ENCODE measurements around the gene ZNF423. TPM values are rescaled to one million over a fixed set of nuclear protein-coding genes. Genes with fewer than 3 reads are reported as not detected.

ZNF423 gene
- total and polyA plus RNA-seq, 2 experiments from 2014 or later = 14.9 to 41.8 TPM

DNA sequence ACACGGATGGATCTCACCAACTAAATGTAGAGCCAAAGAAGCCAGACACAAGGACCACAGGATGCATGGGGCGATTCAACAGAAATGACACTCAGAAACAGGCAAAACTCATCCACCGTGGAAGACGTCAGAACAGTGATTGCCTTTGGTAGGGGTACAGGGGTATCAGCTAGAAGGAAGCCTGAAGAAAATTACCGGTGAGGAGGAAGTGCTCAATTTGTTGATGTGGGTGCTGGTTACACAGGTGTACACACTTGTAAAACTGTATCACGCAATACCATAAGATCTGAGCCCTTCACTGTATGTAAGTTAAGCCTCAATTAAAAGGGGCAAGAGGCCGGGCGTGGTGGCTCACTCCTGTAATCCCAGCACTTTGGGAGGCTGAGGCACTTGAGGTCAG is 256.2 kb downstream of the ZNF423 start:
- peaks cover 8% of the 10 kb centered on the region for H3K27me3 Mint-ChIP-seq (ENCODE audit: insufficient read depth, low read depth, poor library complexity)
- peaks cover 48% of the 10 kb centered on the region for H3K4me1 Mint-ChIP-seq
- H2AFZ ChIP-seq = no peak overlapping the region
- peaks cover 18% of the 10 kb centered on the region for H3K4me1 ChIP-seq (ENCODE audit: insufficient read depth)
- no peak overlapping the region for H3K4me3 Mint-ChIP-seq
- H3K36me3 Mint-ChIP-seq (ENCODE audit: low read depth) = no peaks in the 10 kb centered on the region
- no peaks in the 10 kb centered on the region for H3K36me3 ChIP-seq (ENCODE audit: insufficient read depth)
- H3K4me3 ChIP-seq = no peak overlapping the region
- TF ChIP-seq, protein P1, sequence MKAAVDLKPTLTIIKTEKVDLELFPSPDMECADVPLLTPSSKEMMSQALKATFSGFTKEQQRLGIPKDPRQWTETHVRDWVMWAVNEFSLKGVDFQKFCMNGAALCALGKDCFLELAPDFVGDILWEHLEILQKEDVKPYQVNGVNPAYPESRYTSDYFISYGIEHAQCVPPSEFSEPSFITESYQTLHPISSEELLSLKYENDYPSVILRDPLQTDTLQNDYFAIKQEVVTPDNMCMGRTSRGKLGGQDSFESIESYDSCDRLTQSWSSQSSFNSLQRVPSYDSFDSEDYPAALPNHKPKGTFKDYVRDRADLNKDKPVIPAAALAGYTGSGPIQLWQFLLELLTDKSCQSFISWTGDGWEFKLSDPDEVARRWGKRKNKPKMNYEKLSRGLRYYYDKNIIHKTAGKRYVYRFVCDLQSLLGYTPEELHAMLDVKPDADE (IDR thresholded peaks at IDR 0.05) = no peak
- TF ChIP-seq NANOG (IDR thresholded peaks at IDR 0.05; ENCODE audit: borderline replicate concordance) = no peak
- TF ChIP-seq ZNF114 (CRISPR knock-in tag; IDR thresholded peaks at IDR 0.05) = no peak
- no peak for TF ChIP-seq EZH2 (IDR thresholded peaks at IDR 0.05; ENCODE audit: low read depth, unreplicated experiment)
- TF ChIP-seq CREB1 (CRISPR knock-in tag; IDR thresholded peaks at IDR 0.05; ENCODE audit: low read depth) = no peak
- TF ChIP-seq ZNF331 (CRISPR knock-in tag; IDR thresholded peaks at IDR 0.05; ENCODE audit: low read depth) = no peak
- no peak for TF ChIP-seq STAT1 (IDR thresholded peaks at IDR 0.05; ENCODE audit: unreplicated experiment)
- TF ChIP-seq, protein P2, sequence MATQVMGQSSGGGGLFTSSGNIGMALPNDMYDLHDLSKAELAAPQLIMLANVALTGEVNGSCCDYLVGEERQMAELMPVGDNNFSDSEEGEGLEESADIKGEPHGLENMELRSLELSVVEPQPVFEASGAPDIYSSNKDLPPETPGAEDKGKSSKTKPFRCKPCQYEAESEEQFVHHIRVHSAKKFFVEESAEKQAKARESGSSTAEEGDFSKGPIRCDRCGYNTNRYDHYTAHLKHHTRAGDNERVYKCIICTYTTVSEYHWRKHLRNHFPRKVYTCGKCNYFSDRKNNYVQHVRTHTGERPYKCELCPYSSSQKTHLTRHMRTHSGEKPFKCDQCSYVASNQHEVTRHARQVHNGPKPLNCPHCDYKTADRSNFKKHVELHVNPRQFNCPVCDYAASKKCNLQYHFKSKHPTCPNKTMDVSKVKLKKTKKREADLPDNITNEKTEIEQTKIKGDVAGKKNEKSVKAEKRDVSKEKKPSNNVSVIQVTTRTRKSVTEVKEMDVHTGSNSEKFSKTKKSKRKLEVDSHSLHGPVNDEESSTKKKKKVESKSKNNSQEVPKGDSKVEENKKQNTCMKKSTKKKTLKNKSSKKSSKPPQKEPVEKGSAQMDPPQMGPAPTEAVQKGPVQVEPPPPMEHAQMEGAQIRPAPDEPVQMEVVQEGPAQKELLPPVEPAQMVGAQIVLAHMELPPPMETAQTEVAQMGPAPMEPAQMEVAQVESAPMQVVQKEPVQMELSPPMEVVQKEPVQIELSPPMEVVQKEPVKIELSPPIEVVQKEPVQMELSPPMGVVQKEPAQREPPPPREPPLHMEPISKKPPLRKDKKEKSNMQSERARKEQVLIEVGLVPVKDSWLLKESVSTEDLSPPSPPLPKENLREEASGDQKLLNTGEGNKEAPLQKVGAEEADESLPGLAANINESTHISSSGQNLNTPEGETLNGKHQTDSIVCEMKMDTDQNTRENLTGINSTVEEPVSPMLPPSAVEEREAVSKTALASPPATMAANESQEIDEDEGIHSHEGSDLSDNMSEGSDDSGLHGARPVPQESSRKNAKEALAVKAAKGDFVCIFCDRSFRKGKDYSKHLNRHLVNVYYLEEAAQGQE (IDR thresholded peaks at IDR 0.05; ENCODE audit: unreplicated experiment) = no peak
- no peaks in the 10 kb centered on the region; the same call in 1 of the 2 replicates for H3K79me2 ChIP-seq (replicated peaks; ENCODE audit: insufficient read depth)
- no peak overlapping the region for H3K4me2 ChIP-seq
- DNase-seq (ENCODE audit: low spot score) (no peak), ATAC-seq (no peak)
- H3F3A ChIP-seq (replicated peaks; ENCODE audit: low read depth) = no peaks in the 10 kb centered on the region
- no peaks in the 10 kb centered on the region for H3K9me3 Mint-ChIP-seq
- 0 out of 2 replicates have a peak, but pooled peaks cover 3% of the 10 kb centered on the region for H4K20me1 ChIP-seq (replicated peaks; ENCODE audit: insufficient read depth)
- H3K27me3 ChIP-seq (ENCODE audit: insufficient read depth) = no peaks in the 10 kb centered on the region
- no peaks in the 10 kb centered on the region for H3K9me2 ChIP-seq (ENCODE audit: insufficient read depth)
- H3K27ac Mint-ChIP-seq = no peak overlapping the region
- H3K27ac ChIP-seq (ENCODE audit: low read depth) = no peak overlapping the region

DNA sequence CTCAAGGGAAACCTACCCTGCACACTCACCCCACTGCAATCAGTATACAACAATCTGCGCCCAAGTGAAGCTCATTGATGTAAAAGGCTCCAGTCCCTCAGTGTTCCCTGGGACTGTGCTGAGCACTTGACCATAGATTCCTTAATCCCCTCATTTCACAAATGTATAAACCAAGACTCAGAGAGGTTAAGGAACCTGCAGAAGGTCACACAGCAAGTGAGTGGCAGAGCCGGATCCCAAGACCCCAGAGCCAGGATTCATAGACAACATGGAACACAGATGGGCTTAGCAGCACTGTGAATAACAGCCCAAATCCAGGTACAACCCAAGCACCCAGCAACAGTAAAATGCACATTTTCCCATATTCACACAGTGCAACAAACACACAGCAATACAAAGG is 256.6 kb downstream of the ZNF423 start:
- Mint-ChIP-seq H3K27me3 (ENCODE audit: insufficient read depth, low read depth, poor library complexity) (peaks cover 8% of the 10 kb centered on the region), H3K4me1 (peaks cover 53% of the 10 kb centered on the region), H3K27ac (no peak overlapping the region), H3K4me3 (no peak overlapping the region), H3K9me3 (no peaks in the 10 kb centered on the region), H3K36me3 (ENCODE audit: low read depth) (no peaks in the 10 kb centered on the region)
- H3K4me2 ChIP-seq = no peak overlapping the region
- ATAC-seq (no peak), DNase-seq (ENCODE audit: low spot score) (no peak)
- TF ChIP-seq, protein P3, sequence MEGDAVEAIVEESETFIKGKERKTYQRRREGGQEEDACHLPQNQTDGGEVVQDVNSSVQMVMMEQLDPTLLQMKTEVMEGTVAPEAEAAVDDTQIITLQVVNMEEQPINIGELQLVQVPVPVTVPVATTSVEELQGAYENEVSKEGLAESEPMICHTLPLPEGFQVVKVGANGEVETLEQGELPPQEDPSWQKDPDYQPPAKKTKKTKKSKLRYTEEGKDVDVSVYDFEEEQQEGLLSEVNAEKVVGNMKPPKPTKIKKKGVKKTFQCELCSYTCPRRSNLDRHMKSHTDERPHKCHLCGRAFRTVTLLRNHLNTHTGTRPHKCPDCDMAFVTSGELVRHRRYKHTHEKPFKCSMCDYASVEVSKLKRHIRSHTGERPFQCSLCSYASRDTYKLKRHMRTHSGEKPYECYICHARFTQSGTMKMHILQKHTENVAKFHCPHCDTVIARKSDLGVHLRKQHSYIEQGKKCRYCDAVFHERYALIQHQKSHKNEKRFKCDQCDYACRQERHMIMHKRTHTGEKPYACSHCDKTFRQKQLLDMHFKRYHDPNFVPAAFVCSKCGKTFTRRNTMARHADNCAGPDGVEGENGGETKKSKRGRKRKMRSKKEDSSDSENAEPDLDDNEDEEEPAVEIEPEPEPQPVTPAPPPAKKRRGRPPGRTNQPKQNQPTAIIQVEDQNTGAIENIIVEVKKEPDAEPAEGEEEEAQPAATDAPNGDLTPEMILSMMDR (conservative IDR thresholded peaks at IDR 0.05; ENCODE audit: low read depth in 2 of 2) = no peak
- H2AFZ ChIP-seq = no peak overlapping the region
- H3K4me3 ChIP-seq = no peak overlapping the region
- H4K20me1 ChIP-seq (replicated peaks; ENCODE audit: insufficient read depth) = 0 out of 2 replicates have a peak, but pooled peaks cover 3% of the 10 kb centered on the region
- no peaks in the 10 kb centered on the region for H3K27me3 ChIP-seq (ENCODE audit: insufficient read depth)
- H3K79me2 ChIP-seq (replicated peaks; ENCODE audit: insufficient read depth) = no peaks in the 10 kb centered on the region; the same call in 1 of the 2 replicates
- H3F3A ChIP-seq (replicated peaks; ENCODE audit: low read depth) = no peaks in the 10 kb centered on the region
- H3K27ac ChIP-seq (ENCODE audit: low read depth) = no peak overlapping the region
- H3K9me2 ChIP-seq (ENCODE audit: insufficient read depth) = no peaks in the 10 kb centered on the region
- H3K36me3 ChIP-seq (ENCODE audit: insufficient read depth) = no peaks in the 10 kb centered on the region
- H3K4me1 ChIP-seq (ENCODE audit: insufficient read depth) = peaks cover 22% of the 10 kb centered on the region
